ENCODE measurements around the gene PTPA.

- TF ChIP-seq EZH2 (IDR thresholded peaks at IDR 0.05; ENCODE audit: low read length, missing control alignments), result no peak
- TF ChIP-seq, protein P1, sequence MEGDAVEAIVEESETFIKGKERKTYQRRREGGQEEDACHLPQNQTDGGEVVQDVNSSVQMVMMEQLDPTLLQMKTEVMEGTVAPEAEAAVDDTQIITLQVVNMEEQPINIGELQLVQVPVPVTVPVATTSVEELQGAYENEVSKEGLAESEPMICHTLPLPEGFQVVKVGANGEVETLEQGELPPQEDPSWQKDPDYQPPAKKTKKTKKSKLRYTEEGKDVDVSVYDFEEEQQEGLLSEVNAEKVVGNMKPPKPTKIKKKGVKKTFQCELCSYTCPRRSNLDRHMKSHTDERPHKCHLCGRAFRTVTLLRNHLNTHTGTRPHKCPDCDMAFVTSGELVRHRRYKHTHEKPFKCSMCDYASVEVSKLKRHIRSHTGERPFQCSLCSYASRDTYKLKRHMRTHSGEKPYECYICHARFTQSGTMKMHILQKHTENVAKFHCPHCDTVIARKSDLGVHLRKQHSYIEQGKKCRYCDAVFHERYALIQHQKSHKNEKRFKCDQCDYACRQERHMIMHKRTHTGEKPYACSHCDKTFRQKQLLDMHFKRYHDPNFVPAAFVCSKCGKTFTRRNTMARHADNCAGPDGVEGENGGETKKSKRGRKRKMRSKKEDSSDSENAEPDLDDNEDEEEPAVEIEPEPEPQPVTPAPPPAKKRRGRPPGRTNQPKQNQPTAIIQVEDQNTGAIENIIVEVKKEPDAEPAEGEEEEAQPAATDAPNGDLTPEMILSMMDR (conservative IDR thresholded peaks at IDR 0.05 in 1 of 2, IDR thresholded peaks at IDR 0.05 in 1 of 2; ENCODE audit: low read depth in 1 of 2, low read length in 2 of 2), result no peak
Observed at GRCh38 chr9:129191234-129191633, 80.0 kb downstream of the PTPA start.
